Adrenal gland (tissue), 12 donors: Measurements from ENCODE around the gene XPO4. TPM values are rescaled to one million over a fixed set of nuclear protein-coding genes. Genes with fewer than 3 reads are reported as not detected.
"Not testable (repeated sequence)": the region's sequence is repeated elsewhere in the genome, so short reads cannot be mapped to it uniquely, and the experiment has no call there.

Experiments used
- DNase-seq, 7 donors: peaks; one replicate each; pipeline ENCODE4 v3.0.0-alpha.2; 2019 to 2020
- H3K27ac ChIP-seq, 5 donors: fragments of 200-600 bp; sonication (generic) in 4 of 5; 1 replicate in 3 of 5; 2 replicates in 2 of 5; pipeline versions ENCODE4 v1.5.1 to v1.8.0; 2016 to 2020; ENCODE audit warnings: mild to moderate bottlenecking in 1 of 5
- H3K27me3 ChIP-seq: fragments of 200-600 bp; 2 replicates; pipeline ENCODE4 v1.8.0; 2021
- H3K36me3 ChIP-seq, 2 donors: fragments of 200-600 bp; replicated peaks in 1 of 2; 1 replicate in 1 of 2; 2 replicates in 1 of 2; pipeline versions ENCODE4 v1.5.1 to v1.8.0; 2018 to 2022
- H3K4me1 ChIP-seq, 2 donors: fragments of 200-600 bp; replicated peaks in 1 of 2; 1 replicate in 1 of 2; 2 replicates in 1 of 2; pipeline versions ENCODE4 v1.5.1 to v1.8.0; 2018 to 2021
- H3K4me3 ChIP-seq, 4 donors: fragments of 200-600 bp; sonication (generic) in 3 of 4; one replicate each; pipeline ENCODE4 v1.5.1; 2016 to 2018
- H3K9me3 ChIP-seq, 3 donors: fragments of 200-600 bp; sonication (generic) in 1 of 3; replicated peaks in 1 of 3; 1 replicate in 2 of 3; 2 replicates in 1 of 3; pipeline versions ENCODE4 v1.5.1 to v1.8.0; 2016 to 2021
- POLR2A ChIP-seq, 2 donors: fragments of 450-650 bp; IDR thresholded peaks; one replicate each; pipeline ENCODE4 v1.6.1; 2017; ENCODE audit warnings: antibody characterized with exemption in 2 of 2, mild to moderate bottlenecking in 2 of 2, moderate library complexity in 1 of 2
- WGBS, 4 donors: extraction: QIAGEN DNeasy Blood & Tissue Kit in 2 of 4; methylation state at CpG; one replicate each; pipeline versions ENCODE4 v1.1.5 to v1.1.7; 2013 to 2017; 5-methylcytosine and 5-hydroxymethylcytosine counted together
- intact Hi-C, 2 donors: fragments of 100-400 bp; cut with DNase I; formaldehyde crosslinking; loops; one replicate each; pipeline versions ENCODE4 v1.14.1 to v1.15.0; 2022 to 2023
- polyA plus RNA-seq, 3 donors: library from polyadenylated mRNA; stranded (reverse); fragments of 200-250 nt in 2 of 3; fragments of 350-450 nt in 1 of 3; fragmentation: Illumina TruSeq in 1 of 3; extraction: RNeasy Lipid Tissue Mini Kit (QIAGEN cat#74804) in 1 of 3; gene quantifications; one replicate each; pipeline ENCODE4 v1.2.3, GENCODE V29; 2013 to 2014
- total RNA-seq, 9 donors: library from RNA; depleted of rRNA in 4 of 9; stranded (reverse); fragments of >200 nt in 4 of 9; fragments of 120-200 nt in 1 of 9; fragmentation: NEBNext Ultra II Directional in 1 of 9; extraction: Animal tissue kit (Norgen Biotek cat#: 25700) in 1 of 9; gene quantifications; one replicate each; pipeline versions ENCODE4 v1.1.0 to v1.2.4, GENCODE V29; 2013 to 2023
- TF ChIP-seq, protein P1 (sequence below), 6 experiments: fragments of 450-650 bp in 4 of 6; fragments of 200-600 bp in 2 of 6; sonication (generic) in 1 of 6; IDR thresholded peaks; 1 replicate in 5 of 6; 2 replicates in 1 of 6; pipeline versions ENCODE4 v1.5.1 to v1.8.0; 2016 to 2021; ENCODE audit warnings: antibody characterized with exemption in 6 of 6, mild to moderate bottlenecking in 2 of 6, moderate library complexity in 1 of 6
- donor health status: healthy with polysubstance abuse.
- donor health status: Bipolar disorder and iron deficiency.
- donor health status: DM: yes; HTN: yes; CAD: no.
- donor health status: DM: no; HTN: no; CAD: no.
- donor health status: DM: no; HTN: no; CAD: no.
- donor health status: DM: yes; HTN: yes; CAD: no.

XPO4 gene
- total and polyA plus RNA-seq, 12 donors, result 1.9 to 20.3 (median 11.5) TPM

GRCh38 chr13:20894245-20894644, 8.3 kb downstream of the XPO4 start:
- WGBS, 4 donors, result 93 to 100% (median 95%) methylated on average over 2 of the region's 2 CpGs
- no peak overlapping the region for H3K4me3 ChIP-seq
- no peaks in the 10 kb centered on the region for H3K36me3 ChIP-seq
- H3K9me3 ChIP-seq, result no peaks in the 10 kb centered on the region
- no peaks in the 10 kb centered on the region for H3K27me3 ChIP-seq
- H3K4me1 ChIP-seq, result peaks cover 0 to 6% of the 10 kb centered on the region in 2 donors
- TF ChIP-seq, protein P1, sequence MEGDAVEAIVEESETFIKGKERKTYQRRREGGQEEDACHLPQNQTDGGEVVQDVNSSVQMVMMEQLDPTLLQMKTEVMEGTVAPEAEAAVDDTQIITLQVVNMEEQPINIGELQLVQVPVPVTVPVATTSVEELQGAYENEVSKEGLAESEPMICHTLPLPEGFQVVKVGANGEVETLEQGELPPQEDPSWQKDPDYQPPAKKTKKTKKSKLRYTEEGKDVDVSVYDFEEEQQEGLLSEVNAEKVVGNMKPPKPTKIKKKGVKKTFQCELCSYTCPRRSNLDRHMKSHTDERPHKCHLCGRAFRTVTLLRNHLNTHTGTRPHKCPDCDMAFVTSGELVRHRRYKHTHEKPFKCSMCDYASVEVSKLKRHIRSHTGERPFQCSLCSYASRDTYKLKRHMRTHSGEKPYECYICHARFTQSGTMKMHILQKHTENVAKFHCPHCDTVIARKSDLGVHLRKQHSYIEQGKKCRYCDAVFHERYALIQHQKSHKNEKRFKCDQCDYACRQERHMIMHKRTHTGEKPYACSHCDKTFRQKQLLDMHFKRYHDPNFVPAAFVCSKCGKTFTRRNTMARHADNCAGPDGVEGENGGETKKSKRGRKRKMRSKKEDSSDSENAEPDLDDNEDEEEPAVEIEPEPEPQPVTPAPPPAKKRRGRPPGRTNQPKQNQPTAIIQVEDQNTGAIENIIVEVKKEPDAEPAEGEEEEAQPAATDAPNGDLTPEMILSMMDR (IDR thresholded peaks at IDR 0.05), result no peak
- TF ChIP-seq POLR2A (IDR thresholded peaks at IDR 0.05), result no peak
- no peak for DNase-seq
- no peak overlapping the region for H3K27ac ChIP-seq
- intact Hi-C loops, result no loop called here

DNA sequence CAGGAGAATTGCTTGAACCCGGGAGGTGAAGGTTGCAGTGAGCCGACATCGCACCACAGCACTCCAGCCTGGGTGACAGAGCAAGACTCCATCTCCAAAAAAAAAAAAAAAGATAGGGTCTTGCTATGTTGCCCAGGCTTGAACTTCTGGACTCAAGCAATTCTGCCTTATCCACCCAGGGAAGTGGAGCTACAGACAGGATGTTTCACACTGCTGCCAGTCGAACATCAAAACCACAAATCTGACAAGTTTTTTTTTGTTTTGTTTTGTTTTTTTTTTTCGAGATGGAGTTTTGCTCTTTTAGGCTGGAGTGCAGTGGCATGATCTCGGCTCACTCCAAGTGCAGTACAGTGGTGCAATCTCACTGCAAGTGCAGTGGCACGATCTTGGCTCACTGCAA, 10.8 kb downstream of the XPO4 start:
- Histone ChIP-seq H3K4me3 (no peak overlapping the region), H3K27me3 (no peaks in the 10 kb centered on the region), H3K36me3 (no peaks in the 10 kb centered on the region), H3K9me3 (no peaks in the 10 kb centered on the region), H3K4me1 (peaks cover 0 to 6% of the 10 kb centered on the region in 2 donors), H3K27ac (no peak overlapping the region)
- TF ChIP-seq POLR2A (IDR thresholded peaks at IDR 0.05), result no peak
- TF ChIP-seq, protein P1 (IDR thresholded peaks at IDR 0.05), result no peak
- intact Hi-C loops, result no loop called here
- no peak for DNase-seq
- 87 to 94% (median 90%) methylated on average over 7 of the region's 7 CpGs for WGBS, 4 donors

DNA sequence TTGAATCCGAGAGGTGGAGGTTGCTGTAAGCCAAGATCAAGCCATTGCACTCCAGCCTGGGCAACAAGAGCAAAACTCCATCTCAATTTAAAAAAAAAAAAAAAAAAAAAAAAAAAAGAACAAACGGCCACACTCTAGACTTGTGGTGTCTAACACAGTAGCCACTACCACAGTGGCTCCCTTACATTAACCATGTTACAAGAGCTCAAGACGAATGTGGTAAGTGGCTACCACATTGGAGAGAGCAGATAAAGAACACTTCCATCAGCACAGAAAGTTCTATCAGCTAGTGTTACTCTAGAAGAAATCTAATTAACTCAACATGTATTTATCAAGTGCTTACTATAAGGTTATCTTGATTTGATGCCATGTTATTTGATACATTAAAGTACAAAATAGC, 11.5 kb downstream of the XPO4 start:
- H3K27ac ChIP-seq, result no peak overlapping the region
- intact Hi-C loops, result no loop called here
- DNase-seq, result no peak
- TF ChIP-seq, protein P1 (IDR thresholded peaks at IDR 0.05), result no peak
- no peak for TF ChIP-seq POLR2A (IDR thresholded peaks at IDR 0.05)
- H3K4me1 ChIP-seq, result peaks cover 0 to 3% of the 10 kb centered on the region in 2 donors
- no peak overlapping the region for H3K4me3 ChIP-seq
- H3K36me3 ChIP-seq, result no peaks in the 10 kb centered on the region
- no peaks in the 10 kb centered on the region for H3K27me3 ChIP-seq
- H3K9me3 ChIP-seq, result no peaks in the 10 kb centered on the region
- 80 to 94% (median 88%) methylated on average over 3 of the region's 3 CpGs for WGBS, 4 donors

- intact Hi-C loops, H3K36me3 ChIP-seq, H3K9me3 ChIP-seq, H3K27ac ChIP-seq, H3K27me3 ChIP-seq, H3K4me3 ChIP-seq, H3K4me1 ChIP-seq, DNase-seq: not testable (repeated sequence)
- 97 to 98% (median 97%) methylated on average over 6 of the region's 6 CpGs for WGBS, 4 donors
These were observed 12.0 kb downstream of the XPO4 start for GRCh38 chr13:20890540-20890939.

- intact Hi-C loops, result no loop called here
- H3K36me3 ChIP-seq, result no peaks in the 10 kb centered on the region
- no peaks in the 10 kb centered on the region for H3K27me3 ChIP-seq
- H3K4me1 ChIP-seq, result peaks cover 0 to 11% of the 10 kb centered on the region in 2 donors
- DNase-seq, result no peak
- no peaks in the 10 kb centered on the region for H3K9me3 ChIP-seq
- WGBS, 4 donors, result 57 to 78% (median 74%) methylated on average over 3 of the region's 3 CpGs
- TF ChIP-seq POLR2A (IDR thresholded peaks at IDR 0.05), result no peak
- TF ChIP-seq, protein P1 (IDR thresholded peaks at IDR 0.05), result no peak
- no peak overlapping the region for H3K27ac ChIP-seq
- H3K4me3 ChIP-seq, result no peak overlapping the region
These were observed 20.3 kb downstream of the XPO4 start for GRCh38 chr13:20882206-20882605.
